Measurements from ENCODE around the gene HNRNPDL.
"Not testable (repeated sequence)": the region's sequence is repeated elsewhere in the genome, so short reads cannot be mapped to it uniquely, and the experiment has no call there.

The HNRNPDL gene

GRCh38 chr4:82415922-82416365 is 14.3 kb downstream of the HNRNPDL start:
- Histone ChIP-seq H3K9ac (no peak overlapping the region; a peak in 1 of 22 replicates), H3K9me3 (replicated peaks in 1 of 11) (peaks cover 4 to 26% (median 17%) of the 10 kb centered on the region in 11 experiments; a peak in 18 of 22 replicates), H4K20me1 (peaks cover 0 to 14% (median 7%) of the 10 kb centered on the region in 11 experiments; a peak in 11 of 22 replicates), H3K27ac (peak overlapping the region in 2 of 11 experiments; percentile 10 to 22; a peak in 1 of 22 replicates), H3K27me3 (no peaks in the 10 kb centered on the region), H3K4me3 (peak overlapping the region in 6 of 10 experiments; percentile 6 to 30 (median 16); a peak in 4 of 20 replicates), H3K4me1 (peaks cover 3 to 23% (median 12%) of the 10 kb centered on the region in 10 experiments; a peak in 17 of 20 replicates), H3K4me2 (peak overlapping the region; percentile 41 to 62 (median 55)), H3K36me3 (no peaks in the 10 kb centered on the region)
- no peak for TF ChIP-seq Cebpa-rat (IDR thresholded peaks at IDR 0.05)

DNA sequence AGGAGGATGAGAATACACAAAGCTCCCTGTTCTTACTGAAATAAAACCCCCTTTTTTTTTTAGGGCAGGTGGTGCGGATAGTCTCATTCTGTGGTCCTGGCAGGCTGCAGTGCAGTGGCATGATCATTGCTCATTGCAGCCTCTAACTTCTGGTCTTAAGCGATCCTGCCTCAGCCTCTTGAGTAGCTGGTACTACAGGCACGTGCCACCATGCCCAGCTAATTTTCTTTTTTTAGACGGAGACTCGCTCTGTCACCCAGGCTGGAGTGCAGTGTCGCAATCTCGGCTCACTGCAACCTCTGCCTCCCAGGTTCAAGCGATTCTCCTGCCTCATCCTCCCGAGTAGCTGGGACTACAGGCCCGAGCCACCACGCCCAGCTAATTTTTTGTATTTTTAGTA is 15.2 kb downstream of the HNRNPDL start:
- Histone ChIP-seq H3K9me3 (replicated peaks in 1 of 11) (peaks cover 4 to 26% (median 17%) of the 10 kb centered on the region in 11 experiments; a peak in 18 of 22 replicates), H3K4me2 (0 out of 22 replicates have a peak overlapping the region, but pooled peaks of 1 of the 11 experiments have one; percentile 61), H3K4me1 (peaks cover 3 to 15% (median 12%) of the 10 kb centered on the region in 10 experiments; a peak in 16 of 20 replicates)
- 0 out of 22 replicates have a peak, but pooled peaks of 1 of the 11 experiments have one; percentile 13 for TF ChIP-seq Cebpa-rat (IDR thresholded peaks at IDR 0.05)
- H3K36me3 ChIP-seq, H3K9ac ChIP-seq, H3K4me3 ChIP-seq, H3K27me3 ChIP-seq, H4K20me1 ChIP-seq, H3K27ac ChIP-seq: not testable (repeated sequence)

DNA sequence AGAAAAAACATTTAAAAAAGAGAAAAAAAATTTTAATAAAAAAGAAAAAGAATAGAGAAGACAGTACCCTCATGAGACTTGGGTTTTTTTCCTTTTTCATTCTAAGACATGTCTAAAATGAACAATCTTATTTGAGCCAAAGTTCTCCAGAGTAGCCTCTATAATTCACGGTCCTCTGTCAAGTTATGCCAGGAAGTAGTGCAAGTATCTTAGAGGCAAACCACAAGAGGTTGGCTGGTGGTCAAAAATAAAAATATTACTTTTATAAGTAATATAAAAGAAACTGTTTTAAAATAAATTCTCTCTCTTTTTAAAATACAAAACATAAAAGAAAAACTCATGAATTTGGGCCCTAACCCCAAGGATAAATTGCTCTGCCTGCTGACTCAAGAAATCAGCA is 26.5 kb downstream of the HNRNPDL start:
- Histone ChIP-seq H3K27me3 (no peaks in the 10 kb centered on the region), H3K27ac (no peak overlapping the region), H3K9ac (no peak overlapping the region), H3K9me3 (replicated peaks in 1 of 11) (peaks cover 0 to 15% (median 3%) of the 10 kb centered on the region in 11 experiments; a peak in 6 of 22 replicates), H4K20me1 (no peaks in the 10 kb centered on the region), H3K36me3 (no peaks in the 10 kb centered on the region), H3K4me3 (no peak overlapping the region), H3K4me2 (no peak overlapping the region; a peak in 1 of 22 replicates), H3K4me1 (0 out of 20 replicates have a peak, but pooled peaks cover 0 to 4% (median 0%) of the 10 kb centered on the region in 10 experiments)
- no peak for TF ChIP-seq Cebpa-rat (IDR thresholded peaks at IDR 0.05)

DNA sequence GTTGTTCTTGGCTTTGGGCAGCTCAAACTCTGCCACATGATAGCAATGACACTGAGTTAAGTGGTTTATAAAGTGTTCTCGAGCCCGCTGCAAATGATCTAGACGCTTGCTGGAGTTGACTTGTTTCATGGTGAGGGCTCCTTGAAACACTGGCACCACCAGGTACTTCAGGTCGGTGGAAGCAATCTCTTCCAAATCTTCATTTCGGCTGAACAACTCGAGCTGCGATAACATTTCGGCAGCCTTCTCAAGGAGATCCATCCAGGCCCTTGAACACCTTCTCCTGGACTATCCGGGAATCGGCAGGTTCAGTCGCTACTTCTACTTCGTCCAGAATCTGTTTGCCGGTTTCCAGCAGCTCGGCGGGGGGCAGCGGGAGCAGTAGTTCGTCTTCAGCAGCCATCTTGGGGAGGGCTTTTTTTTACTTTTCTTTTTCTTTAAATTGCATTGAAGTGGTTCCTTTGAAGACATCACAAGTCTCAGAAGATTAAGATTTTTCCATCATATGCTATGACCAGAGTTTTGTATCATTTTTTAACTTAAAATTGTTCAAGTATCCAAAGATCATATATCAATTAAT is 28.0 kb downstream of the HNRNPDL start:
- no peak overlapping the region for H3K4me2 ChIP-seq
- no peak overlapping the region for H3K27ac ChIP-seq
- H4K20me1 ChIP-seq, result no peaks in the 10 kb centered on the region

GRCh38 chr4:82401600-82401999 is 28.7 kb downstream of the HNRNPDL start:
- Histone ChIP-seq H3K36me3 (no peaks in the 10 kb centered on the region), H3K4me3 (no peak overlapping the region), H4K20me1 (no peaks in the 10 kb centered on the region), H3K27ac (no peak overlapping the region), H3K9me3 (replicated peaks in 1 of 11) (peaks cover 0 to 1% (median 0%) of the 10 kb centered on the region in 11 experiments; a peak in 1 of 22 replicates), H3K27me3 (no peaks in the 10 kb centered on the region), H3K4me1 (peaks cover 0 to 4% (median 0%) of the 10 kb centered on the region in 10 experiments; a peak in 1 of 20 replicates), H3K9ac (no peak overlapping the region), H3K4me2 (no peak overlapping the region)
- TF ChIP-seq Cebpa-rat (IDR thresholded peaks at IDR 0.05), result no peak

More for the DNA sequence above, 28.0 kb downstream of the HNRNPDL start:
- Histone ChIP-seq H3K9me3 (replicated peaks in 1 of 11) (peaks cover 0 to 8% (median 0%) of the 10 kb centered on the region in 11 experiments; a peak in 3 of 22 replicates), H3K4me1 (peaks cover 0 to 4% (median 0%) of the 10 kb centered on the region in 10 experiments; a peak in 1 of 20 replicates), H3K36me3 (no peaks in the 10 kb centered on the region), H3K4me3 (no peak overlapping the region), H3K9ac (no peak overlapping the region), H3K27me3 (no peaks in the 10 kb centered on the region)
- TF ChIP-seq Cebpa-rat (IDR thresholded peaks at IDR 0.05), result no peak

DNA sequence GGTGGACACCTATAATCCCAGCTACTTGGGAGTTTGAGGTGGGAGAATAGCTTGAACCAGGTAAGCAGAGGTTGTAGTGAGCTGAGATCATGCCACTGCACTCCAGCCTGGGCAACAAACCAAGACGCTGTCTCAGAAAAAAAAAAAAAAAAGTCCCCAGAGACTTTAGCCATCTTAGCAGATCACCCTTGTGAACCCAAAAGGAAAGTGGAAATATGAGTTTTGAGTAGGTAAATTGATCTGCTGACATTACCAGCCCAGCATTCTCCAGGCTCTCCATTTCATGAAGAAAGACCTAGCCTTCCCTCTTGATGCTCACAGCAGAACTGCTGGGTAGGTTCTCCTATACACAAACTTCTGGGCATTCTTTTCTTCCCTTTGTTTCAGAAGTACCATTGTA is 32.0 kb downstream of the HNRNPDL start:
- Histone ChIP-seq H3K36me3 (no peaks in the 10 kb centered on the region), H3K9me3 (replicated peaks in 1 of 11) (no peaks in the 10 kb centered on the region), H4K20me1 (no peaks in the 10 kb centered on the region), H3K4me1 (peaks cover 0 to 1% (median 0%) of the 10 kb centered on the region in 10 experiments; a peak in 1 of 20 replicates), H3K4me3 (no peak overlapping the region), H3K9ac (no peak overlapping the region), H3K27me3 (no peaks in the 10 kb centered on the region), H3K27ac (no peak overlapping the region), H3K4me2 (no peak overlapping the region)
- no peak for TF ChIP-seq Cebpa-rat (IDR thresholded peaks at IDR 0.05)

DNA sequence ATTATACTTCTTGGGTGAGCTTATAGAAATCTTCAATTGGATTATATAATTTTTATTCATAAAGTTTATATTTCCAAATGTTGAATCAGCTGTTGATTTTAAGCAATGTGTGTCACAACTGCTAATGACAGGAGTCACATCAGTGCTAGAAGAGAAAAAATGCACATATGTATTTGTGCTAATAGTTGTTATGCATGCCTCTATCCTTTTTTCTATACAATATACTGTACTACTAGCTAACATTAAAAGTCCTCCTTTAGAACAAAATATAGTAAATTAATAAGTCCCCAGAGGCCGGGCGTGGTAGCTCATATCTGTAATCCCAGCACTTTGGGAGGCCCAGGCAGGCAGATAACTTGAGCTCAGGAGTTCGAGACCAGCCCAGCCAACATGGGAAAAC is 32.7 kb downstream of the HNRNPDL start:
- H3K36me3 ChIP-seq, result no peaks in the 10 kb centered on the region
- no peak overlapping the region for H3K27ac ChIP-seq
- no peak for TF ChIP-seq Cebpa-rat (IDR thresholded peaks at IDR 0.05)
- no peak overlapping the region for H3K4me2 ChIP-seq
- H3K4me1 ChIP-seq, result no peaks in the 10 kb centered on the region; a peak in 1 of 20 replicates
- H3K4me3 ChIP-seq, result no peak overlapping the region
- no peaks in the 10 kb centered on the region for H3K9me3 ChIP-seq (replicated peaks in 1 of 11)
- H3K27me3 ChIP-seq, result no peaks in the 10 kb centered on the region
- H3K9ac ChIP-seq, result no peak overlapping the region
- H4K20me1 ChIP-seq, result no peaks in the 10 kb centered on the region

GRCh38 chr4:82394896-82395295 is 35.4 kb downstream of the HNRNPDL start:
- no peak overlapping the region for H3K4me2 ChIP-seq
- no peaks in the 10 kb centered on the region for H4K20me1 ChIP-seq
- H3K9ac ChIP-seq, result no peak overlapping the region
- H3K27ac ChIP-seq, result no peak overlapping the region
- H3K36me3 ChIP-seq, result no peaks in the 10 kb centered on the region
- no peaks in the 10 kb centered on the region for H3K27me3 ChIP-seq
- no peak for TF ChIP-seq Cebpa-rat (IDR thresholded peaks at IDR 0.05)
- H3K4me3 ChIP-seq, result no peak overlapping the region
- no peaks in the 10 kb centered on the region for H3K9me3 ChIP-seq (replicated peaks in 1 of 11)
- no peaks in the 10 kb centered on the region; a peak in 1 of 20 replicates for H3K4me1 ChIP-seq

- not testable (repeated sequence) for H3K27me3 ChIP-seq, H3K4me3 ChIP-seq, H3K4me1 ChIP-seq, H3K4me2 ChIP-seq, H3K27ac ChIP-seq, H3K36me3 ChIP-seq, H3K9ac ChIP-seq, H4K20me1 ChIP-seq
- peaks cover 14 to 21% (median 19%) of the 10 kb centered on the region in 11 experiments; a peak in 21 of 22 replicates for H3K9me3 ChIP-seq (replicated peaks in 1 of 11)
Observed at GRCh38 chr4:82390061-82390460, 40.2 kb downstream of the HNRNPDL start.
